Neural cell (in vitro differentiated cells): Measurements from ENCODE around the gene TPM1. TPM values are rescaled to one million over a fixed set of nuclear protein-coding genes. Genes with fewer than 3 reads are reported as not detected.

Source experiments
- H2AFZ ChIP-seq: fragments of 200-600, 300-800 bp; sonication (generic), shearing (Covaris generic); 2 replicates; pipeline ENCODE4 v1.6.0; 2014; ENCODE audit warnings: low read depth, mild to moderate bottlenecking, antibody characterized with exemption, low read length, moderate library complexity
- H3F3A ChIP-seq: fragments of 200-600 bp; shearing (Covaris generic); 2 replicates; pipeline ENCODE4 v1.6.1; 2016; ENCODE audit warnings: mild to moderate bottlenecking, moderate library complexity, mixed read lengths, antibody characterized with exemption, low read length; ENCODE audit not compliant: insufficient read depth, poor library complexity, severe bottlenecking
- H3K27ac ChIP-seq: fragments of 200-600, 300-800 bp; sonication (generic), shearing (Covaris generic); 2 replicates; pipeline ENCODE4 v1.5.1; 2014; ENCODE audit warnings: mild to moderate bottlenecking, low read length, moderate library complexity
- H3K27me3 ChIP-seq: fragments of 300-800, 200-600 bp; sonication (generic), shearing (Covaris generic); 2 replicates; pipeline ENCODE4 v1.6.0; 2014; ENCODE audit warnings: mild to moderate bottlenecking, low read depth, low read length, moderate library complexity; ENCODE audit not compliant: insufficient read depth
- H3K36me3 ChIP-seq: fragments of 300-800, 200-600 bp; sonication (generic), shearing (Covaris generic); 2 replicates; pipeline ENCODE4 v1.5.1; 2014; ENCODE audit warnings: mild to moderate bottlenecking, antibody characterized with exemption, low read length, moderate library complexity; ENCODE audit not compliant: insufficient read depth
- H3K4me2 ChIP-seq: fragments of 300-800, 200-600 bp; sonication (generic), shearing (Covaris generic); 2 replicates; pipeline ENCODE4 v1.6.0; 2014; ENCODE audit warnings: mild to moderate bottlenecking, low read length
- H3K4me3 ChIP-seq: fragments of 300-800, 200-600 bp; sonication (generic), shearing (Covaris generic); 2 replicates; pipeline ENCODE4 v1.5.1; 2014; ENCODE audit warnings: mild to moderate bottlenecking, low read length, moderate library complexity
- H3K79me2 ChIP-seq: fragments of 200-600 bp; shearing (Covaris generic); replicated peaks from 2 replicates; pipeline ENCODE4 v1.6.0; 2014; ENCODE audit warnings: mild to moderate bottlenecking, low read length, moderate library complexity; ENCODE audit not compliant: insufficient read depth
- H3K9ac ChIP-seq: fragments of 300-800, 200-600 bp; sonication (generic), shearing (Covaris generic); 2 replicates; pipeline ENCODE4 v1.6.1; 2016; ENCODE audit warnings: mild to moderate bottlenecking, low read length, mixed read lengths
- H3K9me2 ChIP-seq: fragments of 200-600 bp; shearing (Covaris generic); 2 replicates; pipeline ENCODE4 v1.6.1; 2016; ENCODE audit warnings: mild to moderate bottlenecking, low read length, mixed read lengths; ENCODE audit not compliant: insufficient read depth
- H3K9me3 ChIP-seq: fragments of 200-600, 300-800 bp; sonication (generic), shearing (Covaris generic); 2 replicates; pipeline ENCODE4 v1.6.1; 2016; ENCODE audit warnings: mild to moderate bottlenecking, mixed run types, low read length, moderate library complexity, mixed read lengths
- H4K20me1 ChIP-seq: fragments of 200-600 bp; shearing (Covaris generic); 2 replicates; pipeline ENCODE4 v1.6.1; 2016; ENCODE audit warnings: mild to moderate bottlenecking, mixed run types; ENCODE audit not compliant: insufficient read depth
- CTCF ChIP-seq: fragments of 450-650 bp; IDR thresholded peaks from 2 replicates; pipeline ENCODE4 v1.5.1; 2014; ENCODE audit warnings: antibody characterized with exemption, mild to moderate bottlenecking, moderate library complexity; ENCODE audit not compliant: poor library complexity, severe bottlenecking
- EP300 ChIP-seq: fragments of 450-650 bp; conservative IDR thresholded peaks from 2 replicates; pipeline ENCODE4 v1.6.1; 2014; ENCODE audit warnings: antibody characterized with exemption, mild to moderate bottlenecking, moderate library complexity; ENCODE audit not compliant: poor library complexity, severe bottlenecking
- EZH2 ChIP-seq: fragments of 200-600, 300-800 bp; shearing (Covaris generic), sonication (generic); IDR thresholded peaks from 2 replicates; pipeline ENCODE4 v1.6.1; 2014; ENCODE audit warnings: antibody characterized with exemption, low read length, borderline replicate concordance, mild to moderate bottlenecking; ENCODE audit not compliant: insufficient read depth, poor library complexity, severe bottlenecking
- MXI1 ChIP-seq: fragments of 450-650 bp; conservative IDR thresholded peaks from 2 replicates; pipeline ENCODE4 v1.6.1; 2014; ENCODE audit warnings: antibody characterized with exemption, mild to moderate bottlenecking; ENCODE audit not compliant: poor library complexity, severe bottlenecking
- POLR2AphosphoS5 ChIP-seq: IDR thresholded peaks from 2 replicates; pipeline ENCODE4 v1.6.1; 2012
- RAD21 ChIP-seq: fragments of 450-650 bp; conservative IDR thresholded peaks from 2 replicates; pipeline ENCODE4 v1.6.1; 2014; ENCODE audit warnings: antibody characterized with exemption, mild to moderate bottlenecking, moderate library complexity
- SMC3 ChIP-seq: fragments of 450-650 bp; conservative IDR thresholded peaks from 2 replicates; pipeline ENCODE4 v1.6.1; 2014; ENCODE audit warnings: antibody characterized with exemption, mild to moderate bottlenecking, moderate library complexity; ENCODE audit not compliant: poor library complexity
- TAF1 ChIP-seq: IDR thresholded peaks from 2 replicates; pipeline ENCODE4 v1.6.1; 2012; ENCODE audit warnings: low read depth
- polyA plus RNA-seq: library from polyadenylated mRNA; depleted of rRNA; stranded (reverse); fragments of >200 nt; gene quantifications from 2 replicates; pipeline ENCODE4 v1.2.3, GENCODE V29; 2014
- TF ChIP-seq, protein P1 (sequence below): IDR thresholded peaks from 2 replicates; pipeline ENCODE4 v1.6.1; 2012; ENCODE audit warnings: borderline replicate concordance

The TPM1 gene
- polyA plus RNA-seq, 1 donor from 2014 or later: 254 TPM

GRCh38 chr15:63072809-63073277 is 30.3 kb downstream of the TPM1 start:
- H3F3A ChIP-seq: no peaks in the 10 kb centered on the region
- H3K36me3 ChIP-seq: no peaks in the 10 kb centered on the region
- H4K20me1 ChIP-seq: no peaks in the 10 kb centered on the region
- H2AFZ ChIP-seq: no peak overlapping the region
- H3K79me2 ChIP-seq: no peaks in the 10 kb centered on the region
- no peak overlapping the region for H3K9ac ChIP-seq
- no peak overlapping the region for H3K27ac ChIP-seq
- H3K9me2 ChIP-seq: no peaks in the 10 kb centered on the region
- no peak overlapping the region for H3K4me3 ChIP-seq
- H3K4me2 ChIP-seq: no peak overlapping the region
- H3K27me3 ChIP-seq: no peaks in the 10 kb centered on the region
- no peak for TF ChIP-seq POLR2AphosphoS5
- no peak for TF ChIP-seq RAD21
- TF ChIP-seq MXI1: no peak
- TF ChIP-seq, protein P1, sequence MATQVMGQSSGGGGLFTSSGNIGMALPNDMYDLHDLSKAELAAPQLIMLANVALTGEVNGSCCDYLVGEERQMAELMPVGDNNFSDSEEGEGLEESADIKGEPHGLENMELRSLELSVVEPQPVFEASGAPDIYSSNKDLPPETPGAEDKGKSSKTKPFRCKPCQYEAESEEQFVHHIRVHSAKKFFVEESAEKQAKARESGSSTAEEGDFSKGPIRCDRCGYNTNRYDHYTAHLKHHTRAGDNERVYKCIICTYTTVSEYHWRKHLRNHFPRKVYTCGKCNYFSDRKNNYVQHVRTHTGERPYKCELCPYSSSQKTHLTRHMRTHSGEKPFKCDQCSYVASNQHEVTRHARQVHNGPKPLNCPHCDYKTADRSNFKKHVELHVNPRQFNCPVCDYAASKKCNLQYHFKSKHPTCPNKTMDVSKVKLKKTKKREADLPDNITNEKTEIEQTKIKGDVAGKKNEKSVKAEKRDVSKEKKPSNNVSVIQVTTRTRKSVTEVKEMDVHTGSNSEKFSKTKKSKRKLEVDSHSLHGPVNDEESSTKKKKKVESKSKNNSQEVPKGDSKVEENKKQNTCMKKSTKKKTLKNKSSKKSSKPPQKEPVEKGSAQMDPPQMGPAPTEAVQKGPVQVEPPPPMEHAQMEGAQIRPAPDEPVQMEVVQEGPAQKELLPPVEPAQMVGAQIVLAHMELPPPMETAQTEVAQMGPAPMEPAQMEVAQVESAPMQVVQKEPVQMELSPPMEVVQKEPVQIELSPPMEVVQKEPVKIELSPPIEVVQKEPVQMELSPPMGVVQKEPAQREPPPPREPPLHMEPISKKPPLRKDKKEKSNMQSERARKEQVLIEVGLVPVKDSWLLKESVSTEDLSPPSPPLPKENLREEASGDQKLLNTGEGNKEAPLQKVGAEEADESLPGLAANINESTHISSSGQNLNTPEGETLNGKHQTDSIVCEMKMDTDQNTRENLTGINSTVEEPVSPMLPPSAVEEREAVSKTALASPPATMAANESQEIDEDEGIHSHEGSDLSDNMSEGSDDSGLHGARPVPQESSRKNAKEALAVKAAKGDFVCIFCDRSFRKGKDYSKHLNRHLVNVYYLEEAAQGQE: no peak
- no peak for TF ChIP-seq SMC3
- no peak for TF ChIP-seq TAF1
- no peak for TF ChIP-seq EZH2
- no peak for TF ChIP-seq EP300
- TF ChIP-seq CTCF: no peak
- no peaks in the 10 kb centered on the region for H3K9me3 ChIP-seq

- H3K79me2 ChIP-seq: no peaks in the 10 kb centered on the region
- H2AFZ ChIP-seq: no peak overlapping the region
- H3K9me3 ChIP-seq: no peaks in the 10 kb centered on the region
- H3K4me2 ChIP-seq: no peak overlapping the region
- no peaks in the 10 kb centered on the region for H3F3A ChIP-seq
- no peaks in the 10 kb centered on the region for H4K20me1 ChIP-seq
- TF ChIP-seq, protein P1: no peak
- TF ChIP-seq TAF1: no peak
- no peak for TF ChIP-seq EZH2
- TF ChIP-seq MXI1: no peak
- no peak for TF ChIP-seq POLR2AphosphoS5
- TF ChIP-seq EP300: no peak
- no peak for TF ChIP-seq SMC3
- no peak for TF ChIP-seq CTCF
- no peak overlapping the region for H3K4me3 ChIP-seq
- H3K9ac ChIP-seq: no peak overlapping the region
- H3K27ac ChIP-seq: no peak overlapping the region
- H3K27me3 ChIP-seq: no peaks in the 10 kb centered on the region
- no peaks in the 10 kb centered on the region for H3K36me3 ChIP-seq
- no peaks in the 10 kb centered on the region for H3K9me2 ChIP-seq
These were observed 31.1 kb downstream of the TPM1 start for GRCh38 chr15:63073497-63074172.
